DOHH2 (cell line): ENCODE measurements around the gene ACYP2.

Experiments used
- H3F3A ChIP-seq: fragments of 200-600 bp; sonication (generic), shearing (Covaris generic); 2 replicates; pipeline ENCODE4 v1.6.0; 2016; ENCODE audit warnings: antibody characterized with exemption, mild to moderate bottlenecking; ENCODE audit not compliant: control insufficient read depth, insufficient read depth
- H3K27ac ChIP-seq: fragments of 200-600 bp; sonication (generic); 2 replicates; pipeline ENCODE4 v1.5.1; 2014; ENCODE audit warnings: low read depth, mild to moderate bottlenecking, low read length, moderate library complexity
- H3K27me3 ChIP-seq: fragments of 200-600 bp; sonication (generic); 2 replicates; pipeline ENCODE4 v1.6.1; 2014; ENCODE audit warnings: mild to moderate bottlenecking, low read length, mixed read lengths; ENCODE audit not compliant: control insufficient read depth
- H3K36me3 ChIP-seq: fragments of 200-600 bp; sonication (generic); 2 replicates; pipeline ENCODE4 v1.6.1; 2014; ENCODE audit warnings: mild to moderate bottlenecking, low read length, moderate library complexity, mixed read lengths; ENCODE audit not compliant: control insufficient read depth
- H3K4me1 ChIP-seq: fragments of 200-600 bp; sonication (generic); 2 replicates; pipeline ENCODE4 v1.6.1; 2014; ENCODE audit warnings: mild to moderate bottlenecking, low read length, mixed read lengths; ENCODE audit not compliant: control insufficient read depth
- H3K4me2 ChIP-seq: fragments of 200-600 bp; sonication (generic); 2 replicates; pipeline ENCODE4 v1.6.0; 2014; ENCODE audit warnings: mild to moderate bottlenecking, low read length, moderate library complexity
- H3K4me3 ChIP-seq: fragments of 200-600 bp; sonication (generic); 2 replicates; pipeline ENCODE4 v1.5.1; 2014; ENCODE audit warnings: mild to moderate bottlenecking, low read length, mixed read lengths
- H3K79me2 ChIP-seq: fragments of 200-600 bp; sonication (generic); 2 replicates; pipeline ENCODE4 v1.6.1; 2014; ENCODE audit warnings: mild to moderate bottlenecking, low read length, mixed read lengths; ENCODE audit not compliant: control insufficient read depth
- H3K9me2 ChIP-seq: fragments of 200-600 bp; sonication (generic); replicated peaks from 2 replicates; pipeline ENCODE4 v1.6.1; 2014; ENCODE audit warnings: mild to moderate bottlenecking, low read length, mixed read lengths; ENCODE audit not compliant: control insufficient read depth
- H3K9me3 ChIP-seq: fragments of 200-600 bp; sonication (generic); 2 replicates; pipeline ENCODE4 v1.6.1; 2014; ENCODE audit warnings: antibody characterized with exemption, low read length, mixed read lengths; ENCODE audit not compliant: control insufficient read depth, insufficient read depth
- H4K20me1 ChIP-seq: fragments of 200-600 bp; sonication (generic); 2 replicates; pipeline ENCODE4 v1.6.0; 2014; ENCODE audit warnings: low read depth, mild to moderate bottlenecking, antibody characterized with exemption, low read length, moderate library complexity; ENCODE audit not compliant: control insufficient read depth, insufficient read depth
- CTCF ChIP-seq: fragments of 200-600 bp; sonication (generic); IDR thresholded peaks from one replicate; pipeline ENCODE4 v1.5.1; 2014; ENCODE audit warnings: antibody characterized with exemption, mild to moderate bottlenecking, low read depth, low read length; ENCODE audit not compliant: poor library complexity, severe bottlenecking
- EZH2phosphoT487 ChIP-seq: fragments of 200-600 bp; sonication (generic); IDR thresholded peaks from 2 replicates; pipeline ENCODE4 v1.6.1; 2017; ENCODE audit warnings: borderline replicate concordance, mild to moderate bottlenecking, antibody characterized with exemption, low read length, moderate library complexity, mixed read lengths

Gene ACYP2

GRCh38 chr2:54083021-54083420 is 32.4 kb upstream of the ACYP2 start:
- Histone ChIP-seq H3K79me2 (no peaks in the 10 kb centered on the region), H3K9me2 (no peaks in the 10 kb centered on the region), H3K4me2 (no peak overlapping the region), H3K36me3 (no peaks in the 10 kb centered on the region), H3K27me3 (no peaks in the 10 kb centered on the region), H3K27ac (no peak overlapping the region), H3K4me1 (peaks cover 34% of the 10 kb centered on the region), H4K20me1 (no peaks in the 10 kb centered on the region), H3F3A (no peaks in the 10 kb centered on the region), H3K4me3 (no peak overlapping the region), H3K9me3 (no peaks in the 10 kb centered on the region)
- TF ChIP-seq EZH2phosphoT487, result no peak

- Histone ChIP-seq H3K27ac (no peak overlapping the region), H3K9me2 (no peaks in the 10 kb centered on the region), H3K4me3 (no peak overlapping the region), H3K4me2 (no peak overlapping the region), H3K9me3 (no peaks in the 10 kb centered on the region), H3F3A (no peaks in the 10 kb centered on the region), H3K36me3 (no peaks in the 10 kb centered on the region), H4K20me1 (no peaks in the 10 kb centered on the region), H3K79me2 (no peaks in the 10 kb centered on the region), H3K27me3 (no peaks in the 10 kb centered on the region), H3K4me1 (peaks cover 39% of the 10 kb centered on the region)
- TF ChIP-seq CTCF (no peak), EZH2phosphoT487 (no peak)
Measured at GRCh38 chr2:54083445-54083844, 32.0 kb upstream of the ACYP2 start.

- Histone ChIP-seq H3K27ac (no peak overlapping the region), H3K36me3 (no peaks in the 10 kb centered on the region), H3K9me2 (no peaks in the 10 kb centered on the region), H4K20me1 (no peaks in the 10 kb centered on the region), H3K27me3 (no peaks in the 10 kb centered on the region), H3F3A (0 out of 2 replicates have a peak, but pooled peaks cover 5% of the 10 kb centered on the region), H3K4me1 (peaks cover 43% of the 10 kb centered on the region), H3K79me2 (no peaks in the 10 kb centered on the region), H3K4me2 (no peak overlapping the region), H3K9me3 (no peaks in the 10 kb centered on the region), H3K4me3 (no peak overlapping the region)
- TF ChIP-seq EZH2phosphoT487, result no peak
- TF ChIP-seq CTCF, result no peak
Measured at GRCh38 chr2:54084600-54084999, 30.8 kb upstream of the ACYP2 start.

- TF ChIP-seq EZH2phosphoT487, result no peak
- peak; percentile 57 for TF ChIP-seq CTCF
Measured at GRCh38 chr2:54085069-54085468, 30.3 kb upstream of the ACYP2 start.

More at GRCh38 chr2:54085069-54085468, 30.3 kb upstream of the ACYP2 start:
- Histone ChIP-seq H3K36me3 (no peaks in the 10 kb centered on the region), H3K27ac (no peak overlapping the region), H3K4me3 (no peak overlapping the region), H3K9me3 (no peaks in the 10 kb centered on the region), H3K79me2 (no peaks in the 10 kb centered on the region), H3K27me3 (no peaks in the 10 kb centered on the region), H3K9me2 (no peaks in the 10 kb centered on the region), H4K20me1 (no peaks in the 10 kb centered on the region), H3F3A (0 out of 2 replicates have a peak, but pooled peaks cover 5% of the 10 kb centered on the region), H3K4me1 (peaks cover 43% of the 10 kb centered on the region), H3K4me2 (no peak overlapping the region)
